HG02678 (cell line): ENCODE results near the gene EVC.

Experiments
- ATAC-seq: cut with Tn5 transposase; IDR thresholded peaks from one replicate; pipeline ENCODE4 v1.9.1; 2021; ENCODE audit warnings: mild to moderate bottlenecking, moderate library complexity; ENCODE audit not compliant: unreplicated experiment

EVC gene

DNA sequence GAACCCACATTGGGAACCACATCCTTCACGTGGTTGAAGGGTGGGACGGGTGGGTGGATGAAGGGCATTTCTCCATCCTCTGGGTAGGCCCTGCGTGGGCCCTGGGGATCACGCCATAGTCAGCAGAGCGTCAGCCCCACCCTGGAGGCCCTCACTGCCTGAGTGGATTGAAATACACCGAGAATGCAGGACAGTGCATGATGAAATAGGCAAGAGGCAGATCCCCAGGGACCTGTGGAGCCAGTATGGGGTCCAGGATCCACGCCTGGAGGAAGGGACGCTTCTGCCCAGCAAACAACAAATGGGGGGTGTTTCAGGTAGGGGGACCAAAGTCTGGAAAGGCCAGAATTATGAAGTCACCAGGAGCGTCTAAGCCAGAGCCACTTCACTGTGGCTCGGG is 19.4 kb downstream of the EVC start:
- no peak for ATAC-seq

DNA sequence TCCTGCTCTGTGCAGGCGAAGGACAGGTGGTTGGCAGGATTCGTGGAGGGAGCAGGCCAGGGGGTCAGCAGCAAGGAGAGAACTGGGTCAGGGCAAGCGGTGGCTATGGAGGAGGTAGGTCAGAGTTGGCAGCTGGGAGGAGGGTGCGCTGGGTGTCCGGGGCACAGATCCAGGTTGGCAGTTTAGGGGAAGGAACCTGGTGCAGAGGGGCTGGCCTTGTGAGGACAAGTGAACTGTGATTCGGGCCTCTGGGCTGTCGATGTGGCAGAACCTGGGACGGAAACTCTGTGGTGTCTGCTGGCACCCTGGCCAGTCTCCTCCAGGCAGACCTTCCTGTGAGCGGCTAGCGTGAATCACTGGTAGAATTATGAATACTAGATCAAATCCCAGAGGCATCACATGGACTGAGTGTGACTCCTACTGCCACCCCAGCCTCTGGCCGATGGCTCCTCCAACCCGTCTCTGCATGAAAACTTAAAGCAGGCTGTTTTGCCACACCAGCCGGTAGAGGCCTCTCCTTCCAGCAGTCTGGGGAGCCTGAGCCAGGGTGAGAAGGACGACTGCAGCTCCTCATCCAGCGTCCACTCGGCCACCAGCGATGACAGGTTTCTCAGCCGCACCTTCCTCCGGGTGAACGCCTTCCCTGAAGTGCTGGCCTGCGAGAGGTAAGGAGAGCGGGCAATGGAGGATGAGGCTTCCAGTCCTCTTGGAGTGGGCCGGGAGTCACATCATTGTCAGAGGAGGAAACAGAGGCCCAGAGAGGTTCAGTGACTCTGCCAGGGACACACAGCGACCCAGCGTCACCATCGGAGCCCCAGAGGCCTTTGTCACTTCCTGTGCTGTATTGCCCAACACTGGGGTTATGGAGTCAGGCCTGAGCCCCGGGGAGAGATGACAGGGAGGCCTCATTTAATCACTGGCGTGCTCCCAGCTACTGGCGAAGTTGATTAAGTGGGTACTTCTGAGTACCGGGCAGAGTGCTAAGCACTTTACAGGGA is 20.3 kb downstream of the EVC start:
- no peak for ATAC-seq

DNA sequence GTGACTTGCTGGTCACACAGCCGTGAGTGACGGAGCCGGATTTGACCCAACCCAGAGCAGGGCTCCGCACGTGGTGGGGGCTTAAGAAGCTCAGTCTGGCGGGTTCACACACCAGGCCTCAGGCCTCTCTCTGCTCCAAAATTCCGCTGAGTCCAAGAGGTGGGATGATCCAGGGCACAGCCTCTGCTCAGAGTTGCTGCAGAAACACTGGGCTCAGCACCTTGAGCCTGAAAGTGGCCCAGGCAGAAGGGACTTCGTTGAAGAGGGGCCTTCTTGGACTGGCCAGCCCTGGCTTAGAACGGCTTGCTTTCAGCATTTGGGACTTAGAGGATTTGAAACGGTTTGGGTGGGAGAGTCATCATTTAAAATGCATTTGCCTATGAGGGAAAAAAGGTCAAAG is 21.2 kb downstream of the EVC start:
- no peak for ATAC-seq

DNA sequence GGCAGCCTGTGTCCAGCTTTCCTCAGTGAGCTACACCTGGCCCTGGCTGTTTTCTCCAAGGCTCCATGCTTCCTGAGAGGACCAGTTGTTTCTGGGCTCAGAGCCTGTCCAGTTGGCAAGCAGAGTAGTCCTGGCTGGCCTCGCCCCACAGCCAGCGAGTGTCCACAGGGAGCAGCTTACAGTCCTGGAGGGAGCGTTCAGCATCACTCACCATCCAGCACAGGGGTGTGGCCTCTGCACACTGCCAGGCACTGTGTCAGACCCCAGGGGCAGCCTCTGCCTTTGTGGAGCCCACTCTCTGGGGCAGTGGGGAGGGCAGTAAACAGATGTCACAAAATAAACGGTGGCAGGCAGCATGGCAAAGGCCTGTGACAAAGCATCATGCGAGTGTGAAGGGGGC is 23.9 kb downstream of the EVC start:
- no peak for ATAC-seq

DNA sequence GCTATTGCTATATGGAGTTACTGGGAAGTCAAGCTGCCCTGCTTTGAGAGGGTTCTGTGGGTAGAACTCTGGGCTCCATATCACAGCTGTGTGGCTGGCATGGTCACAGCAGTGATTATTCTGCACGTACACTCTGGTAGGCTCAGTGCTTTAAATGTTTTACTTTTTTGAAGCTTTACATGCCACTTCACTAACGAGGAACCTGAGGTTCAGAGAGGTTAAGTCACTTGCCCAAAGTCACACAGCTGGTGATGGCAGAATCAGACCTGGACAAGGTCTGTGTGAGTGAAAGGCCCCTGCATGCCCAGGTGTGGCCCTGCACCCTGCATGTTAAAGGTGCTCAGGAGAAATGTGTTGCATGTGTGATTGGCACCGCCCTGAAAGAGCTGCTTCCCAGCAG is 24.5 kb downstream of the EVC start:
- ATAC-seq = no peak

DNA sequence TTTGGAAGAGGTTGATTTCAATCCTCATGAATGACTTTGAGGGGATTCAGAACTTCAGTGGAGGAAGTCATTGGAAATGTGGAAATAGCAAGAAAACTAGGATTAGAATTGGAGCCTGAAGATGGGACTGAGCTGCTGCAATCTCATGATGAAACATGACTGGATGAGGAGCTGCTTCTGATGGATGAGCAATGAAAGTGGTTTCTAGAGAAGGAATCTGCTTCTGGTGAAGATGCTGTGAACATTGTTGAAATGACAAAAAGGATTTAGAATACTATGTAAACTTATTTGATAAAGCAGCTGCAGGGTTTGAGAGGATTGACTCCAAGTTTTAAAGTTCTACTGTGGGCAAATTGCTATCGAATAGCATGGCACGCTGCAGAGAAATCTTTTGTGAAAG is 27.1 kb downstream of the EVC start:
- no peak for ATAC-seq

DNA sequence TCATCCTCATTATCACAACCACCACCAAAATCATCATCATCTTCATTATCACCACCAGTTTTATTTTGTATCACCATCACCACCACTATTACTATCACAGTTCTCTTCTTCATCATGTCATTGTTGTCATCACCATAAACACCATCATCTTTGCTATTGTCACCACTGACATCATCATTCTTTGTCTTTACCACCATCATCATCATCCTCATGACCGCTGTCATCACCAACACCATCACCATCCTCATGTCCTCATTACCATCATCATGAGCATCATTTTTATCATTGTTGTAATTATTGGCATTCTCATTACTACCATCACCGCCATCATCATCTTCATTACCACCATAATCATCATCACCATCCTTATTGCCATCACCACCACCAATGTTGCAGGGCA is 31.4 kb downstream of the EVC start:
- ATAC-seq = no peak

DNA sequence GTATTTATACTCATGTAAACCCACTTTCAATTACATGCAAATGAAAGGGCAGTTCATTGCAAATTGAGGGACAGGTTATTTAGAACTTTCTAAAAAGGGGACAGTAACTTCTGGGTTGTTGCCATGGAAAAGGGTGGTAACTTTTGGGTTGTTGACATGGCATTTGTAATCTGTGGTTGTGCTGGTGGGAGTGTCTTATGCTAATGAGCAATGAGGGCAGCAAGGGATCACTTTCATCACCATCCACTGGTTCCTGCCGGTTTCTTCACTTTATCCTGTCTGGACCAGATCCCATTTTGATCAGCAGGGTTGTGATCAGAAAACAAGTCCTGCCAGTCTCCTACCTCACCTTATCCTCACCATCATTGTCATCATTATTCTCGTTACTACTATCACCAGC is 32.0 kb downstream of the EVC start:
- no peak for ATAC-seq

DNA sequence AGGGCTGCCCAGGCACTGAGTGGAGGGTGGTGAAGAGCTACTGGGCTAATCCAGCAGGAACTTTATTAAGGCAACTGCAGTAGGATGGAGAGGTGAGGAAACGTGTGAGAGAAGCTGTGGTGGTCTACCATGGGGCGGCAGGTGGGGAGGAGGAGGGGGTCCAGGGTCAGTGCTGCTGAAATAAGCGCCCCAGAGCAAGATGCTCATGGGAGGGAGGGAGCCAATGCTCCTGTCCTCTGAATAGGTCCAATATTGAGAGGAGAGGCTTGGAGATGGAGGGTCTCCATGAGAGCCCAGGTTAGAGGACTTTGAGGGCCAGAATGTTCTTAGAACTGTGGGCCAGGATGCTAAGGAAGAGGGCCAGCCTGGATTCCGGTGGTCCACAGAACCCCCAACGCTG is 35.2 kb downstream of the EVC start:
- no peak for ATAC-seq

DNA sequence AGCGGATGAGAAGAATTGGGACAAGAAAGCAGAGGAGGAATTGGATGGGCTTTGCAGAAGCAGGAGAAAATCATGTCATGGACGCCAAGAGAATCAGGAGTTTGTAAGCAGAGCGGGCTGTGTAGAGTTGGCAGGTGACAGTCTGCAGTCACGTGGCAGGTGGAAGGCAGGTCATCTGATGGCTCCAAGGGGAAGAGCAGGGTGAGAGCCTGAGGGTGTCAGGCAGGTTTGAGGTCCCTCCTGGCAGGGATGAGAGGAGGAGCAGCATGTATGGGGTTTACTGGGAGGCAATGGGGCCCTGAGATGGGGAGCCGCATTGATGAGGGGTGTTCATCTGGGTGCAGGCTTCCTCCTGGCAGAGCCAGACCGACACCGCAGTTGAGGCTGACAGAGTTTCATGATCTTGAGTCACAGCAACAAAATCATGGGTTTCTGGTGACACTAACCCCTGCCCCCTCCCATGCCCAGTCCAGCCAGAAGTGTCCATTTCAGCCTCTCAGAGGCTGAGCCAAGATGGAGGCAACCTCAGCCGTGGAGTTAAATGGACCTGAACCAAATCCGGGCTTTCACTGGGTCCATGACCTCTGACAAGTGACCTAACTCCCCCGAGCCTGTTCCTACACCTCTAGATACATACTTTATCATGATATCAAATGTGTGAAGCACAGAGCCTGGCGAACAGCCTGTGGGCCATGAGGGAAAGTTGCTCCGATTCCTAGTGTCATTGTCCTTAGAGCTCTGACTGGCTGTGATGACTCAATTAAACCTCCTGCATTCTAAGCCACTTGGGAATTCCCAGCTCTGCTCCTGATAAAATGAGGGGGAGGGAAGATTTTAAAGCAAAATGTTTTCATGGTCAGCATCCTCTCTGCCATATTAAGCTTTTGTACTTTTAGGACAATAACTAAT is 36.1 kb downstream of the EVC start:
- ATAC-seq = no peak

DNA sequence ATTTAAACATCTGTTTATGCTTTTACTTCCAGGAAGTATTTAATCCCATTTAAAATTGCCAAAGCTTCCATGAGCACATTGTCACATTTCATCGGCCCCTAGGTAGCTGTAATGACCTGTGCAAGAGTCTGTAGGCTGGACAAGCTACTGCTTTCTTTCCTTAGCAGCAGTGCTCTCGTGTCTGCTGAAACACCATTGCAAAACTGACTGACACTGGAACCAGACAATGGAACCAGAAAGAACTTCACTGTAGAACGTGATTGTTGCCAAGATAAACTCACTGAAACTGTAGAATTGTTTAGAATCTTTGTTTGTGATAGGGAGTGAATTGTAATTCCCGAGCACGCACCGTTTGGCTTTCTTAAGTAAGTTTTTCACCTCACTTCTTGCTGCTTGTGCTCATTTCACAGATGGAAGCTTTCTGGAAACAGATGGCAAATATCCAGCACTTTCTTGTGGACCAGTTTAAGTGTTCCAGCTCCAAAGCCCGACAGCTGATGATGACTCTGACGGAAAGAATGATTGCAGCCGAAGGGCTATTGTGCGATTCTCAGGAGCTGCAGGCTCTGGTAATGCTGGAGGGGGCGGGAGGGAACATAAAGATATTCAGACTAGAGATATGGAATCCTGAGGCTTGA is 36.9 kb downstream of the EVC start:
- no peak for ATAC-seq

DNA sequence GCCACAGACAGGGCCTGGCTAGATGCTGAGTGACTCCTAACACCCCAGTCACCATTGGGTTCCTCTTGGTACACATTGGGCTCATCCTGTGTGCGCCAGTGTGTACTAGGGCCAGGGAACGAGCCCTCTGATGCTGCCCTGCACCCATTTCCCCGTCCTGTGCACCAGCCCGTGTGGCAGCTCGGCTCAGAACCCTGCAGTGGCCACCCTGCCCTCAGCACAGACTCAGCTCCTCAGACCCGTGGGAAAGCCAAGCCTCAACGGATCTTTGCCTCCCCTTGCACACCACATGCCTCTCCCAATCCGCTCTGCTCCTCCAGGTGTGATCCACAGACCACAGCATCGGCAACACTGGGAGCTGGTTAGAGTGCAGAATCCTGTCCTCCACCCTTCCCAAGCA is 38.6 kb downstream of the EVC start:
- no peak for ATAC-seq

DNA sequence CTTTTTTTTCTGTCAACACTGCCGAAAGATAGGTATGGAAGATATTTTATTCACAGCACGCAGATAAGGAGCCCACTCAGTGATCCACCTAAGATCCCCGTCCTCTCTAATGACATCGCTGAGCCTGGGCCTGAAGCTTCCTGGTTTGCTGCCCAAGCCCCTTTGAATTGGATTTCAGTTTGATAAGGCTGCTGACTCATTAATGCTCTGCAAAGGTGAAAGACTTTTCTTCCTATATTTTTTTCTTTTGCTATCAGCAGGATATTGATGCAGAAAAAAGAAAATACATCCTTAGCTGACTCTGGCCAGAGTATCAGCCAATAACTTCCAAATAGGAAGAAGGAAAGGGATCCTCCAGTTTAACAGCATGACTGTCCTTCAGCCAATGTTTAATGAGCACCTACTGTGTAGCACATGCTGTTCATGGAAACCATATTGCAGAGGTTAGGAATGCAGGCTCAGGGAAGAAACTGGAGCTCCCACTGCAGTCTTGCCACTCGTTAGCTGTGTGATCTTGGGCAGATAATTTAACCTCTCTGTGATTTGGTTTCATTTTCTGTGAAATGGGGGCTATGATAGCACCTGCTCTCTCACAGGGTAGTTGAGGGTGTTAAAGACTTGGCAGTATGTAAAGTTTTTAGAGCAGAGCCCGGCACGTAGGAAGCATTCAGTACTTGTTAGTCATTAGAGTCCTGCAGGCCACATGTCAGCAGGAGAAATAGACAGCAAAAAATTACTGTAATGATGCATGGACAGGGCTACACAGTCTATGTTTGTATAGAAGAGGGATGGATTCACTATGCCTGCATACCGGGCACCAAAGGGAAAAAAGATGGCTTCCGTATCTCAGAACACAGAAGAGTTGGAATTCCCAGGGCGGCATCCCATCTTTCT is 39.3 kb downstream of the EVC start:
- ATAC-seq = no peak

DNA sequence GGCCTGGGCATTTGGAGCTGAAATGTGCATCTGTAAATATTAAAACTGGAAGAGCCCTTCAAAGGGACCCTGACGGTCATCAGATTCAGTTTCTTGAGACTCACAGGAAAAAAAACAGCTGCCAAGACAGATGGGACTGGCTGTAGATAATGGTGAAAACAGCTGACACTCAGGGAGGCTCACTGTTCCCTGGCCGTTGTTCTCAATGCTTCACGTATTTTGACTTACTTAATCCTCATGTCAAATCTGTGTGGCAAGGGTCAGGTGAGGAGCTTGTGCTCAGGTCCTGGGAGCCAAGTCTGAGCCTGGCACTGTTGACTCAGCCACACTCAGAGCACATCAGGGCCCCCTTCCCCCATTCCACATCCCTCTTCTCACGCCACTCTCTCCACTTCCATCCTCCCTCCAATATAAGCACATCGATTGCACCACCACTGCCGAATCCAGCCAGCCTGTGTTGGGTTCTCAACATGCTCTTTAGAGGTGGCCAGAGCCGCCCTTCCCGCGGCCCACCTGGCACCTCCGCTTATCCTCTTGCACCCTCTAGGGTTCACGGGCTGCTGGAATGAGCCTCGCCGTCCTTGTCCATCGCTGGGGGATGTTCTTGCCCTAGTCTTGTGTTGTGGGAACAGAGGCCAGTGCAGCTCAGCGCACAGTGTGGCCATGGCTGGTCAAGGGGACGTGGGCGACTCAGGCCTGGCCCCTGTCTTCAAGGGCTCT is 40.1 kb downstream of the EVC start:
- no peak for ATAC-seq

DNA sequence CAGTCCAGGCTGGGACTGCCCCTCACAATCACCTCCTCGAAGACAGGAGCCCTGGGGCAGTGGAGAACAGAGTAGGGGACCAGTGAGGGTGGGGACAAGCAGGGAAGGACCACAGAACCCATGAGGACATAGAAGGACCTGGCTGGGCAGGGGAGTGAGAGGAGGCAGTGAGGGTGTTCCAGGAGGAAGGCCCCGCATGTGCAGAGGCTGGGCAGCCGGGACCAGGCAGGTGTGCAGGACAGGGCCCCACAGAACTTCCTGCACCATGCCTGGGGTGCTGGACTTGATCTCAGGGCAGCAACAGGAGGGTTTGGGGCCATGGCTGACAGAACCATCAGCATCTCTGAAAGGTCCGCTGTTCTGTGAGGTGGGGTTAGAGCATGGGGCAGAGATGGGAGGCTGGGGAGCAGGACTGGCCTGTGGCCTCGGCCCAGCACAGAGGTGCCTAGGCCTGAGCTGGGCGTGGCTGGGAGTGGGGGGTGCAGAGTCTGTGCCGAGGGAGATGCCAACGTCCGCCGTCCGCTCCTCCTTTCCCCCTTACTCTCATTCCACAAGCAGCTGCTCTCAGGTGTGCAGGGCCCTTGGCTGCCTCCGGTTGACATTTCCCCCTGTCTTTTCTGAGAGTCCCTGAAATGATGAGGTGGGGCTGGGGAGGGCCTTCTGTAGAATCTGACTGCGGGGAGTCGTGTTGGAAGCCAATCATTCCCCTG is 40.8 kb downstream of the EVC start:
- ATAC-seq = no peak

DNA sequence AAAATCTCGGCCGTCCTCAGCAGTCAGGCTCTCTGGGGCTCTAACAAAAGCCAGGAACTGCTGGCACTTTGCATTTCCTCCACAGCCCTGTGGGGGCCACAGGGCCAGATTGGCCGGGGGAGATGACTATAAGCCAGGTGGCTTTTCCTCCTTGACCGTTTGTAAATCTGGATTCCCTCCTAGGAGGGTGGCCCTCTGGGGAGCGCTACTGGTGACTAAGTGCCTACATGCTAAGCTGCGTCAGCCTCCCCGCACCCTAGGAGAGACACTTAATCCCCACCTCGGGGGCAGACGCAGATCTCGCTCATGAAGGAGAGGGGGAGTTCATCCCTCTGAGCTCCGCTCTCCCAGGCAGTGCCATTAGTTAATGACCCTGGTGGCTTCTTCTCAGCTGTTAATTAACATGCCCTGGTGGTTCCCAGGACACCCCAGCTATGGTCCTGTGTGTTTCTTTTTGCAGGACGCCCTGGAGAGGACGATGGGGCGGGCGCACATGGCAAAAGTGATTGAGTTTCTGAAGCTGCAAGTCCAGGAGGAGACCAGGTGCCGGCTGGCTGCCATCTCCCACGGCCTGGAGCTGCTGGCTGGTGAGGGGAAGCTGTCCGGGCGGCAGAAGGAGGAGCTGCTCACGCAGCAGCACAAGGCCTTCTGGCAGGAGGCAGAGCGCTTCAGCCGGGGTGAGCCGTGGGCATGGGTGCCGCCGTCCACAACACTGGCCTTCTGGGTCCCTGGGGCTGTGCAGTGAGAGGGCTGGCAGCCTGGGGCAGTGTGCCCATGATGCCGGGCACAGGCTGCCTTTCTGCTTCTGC is 41.6 kb downstream of the EVC start:
- no peak for ATAC-seq

DNA sequence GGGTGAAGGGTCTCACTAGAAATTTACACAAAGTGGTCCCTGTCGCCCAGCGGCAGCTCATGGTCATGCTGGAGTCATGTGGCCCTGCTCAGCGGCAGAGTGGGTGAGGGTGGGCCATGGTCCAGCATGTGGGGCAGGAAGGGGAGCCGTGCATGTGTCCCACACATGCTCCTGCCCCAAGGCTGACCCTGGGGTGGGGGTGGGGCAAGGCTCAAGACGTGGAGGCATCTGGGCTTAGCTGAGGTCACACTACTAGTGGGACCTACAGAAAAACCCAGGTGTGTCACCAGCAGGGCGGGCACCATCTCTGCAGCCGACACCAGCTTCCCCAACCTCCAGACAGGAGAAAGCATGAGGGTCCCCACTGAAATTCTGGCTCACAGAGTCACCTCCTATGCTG is 42.4 kb downstream of the EVC start:
- ATAC-seq = no peak
